Suprapubic skin (tissue), 4 donors: ENCODE data around the gene PLBD1.

Experiments used
- EP300 ChIP-seq: sonication (generic); formaldehyde crosslinking; IDR thresholded peaks from one replicate; pipeline ENCODE4 v1.6.1; 2017; ENCODE audit warnings: antibody characterized with exemption
- POLR2A ChIP-seq, 2 donors: fragments of 450-650 bp; IDR thresholded peaks; one replicate each; pipeline ENCODE4 v1.6.1; 2017; ENCODE audit warnings: antibody characterized with exemption in 2 of 2, mild to moderate bottlenecking in 2 of 2, moderate library complexity in 2 of 2
- POLR2AphosphoS5 ChIP-seq, 3 donors: sonication (generic); formaldehyde crosslinking; IDR thresholded peaks; one replicate each; pipeline ENCODE4 v1.6.1; 2017; ENCODE audit warnings: antibody characterized with exemption in 3 of 3
- TF ChIP-seq, protein P1 (sequence below), 2 donors: fragments of 200-600 bp in 1 of 2; fragments of 450-650 bp in 1 of 2; sonication (generic) in 1 of 2; IDR thresholded peaks; one replicate each; pipeline ENCODE4 v1.5.1; 2016 to 2019; ENCODE audit warnings: antibody characterized with exemption in 2 of 2, mild to moderate bottlenecking in 1 of 2, moderate library complexity in 1 of 2

DNA sequence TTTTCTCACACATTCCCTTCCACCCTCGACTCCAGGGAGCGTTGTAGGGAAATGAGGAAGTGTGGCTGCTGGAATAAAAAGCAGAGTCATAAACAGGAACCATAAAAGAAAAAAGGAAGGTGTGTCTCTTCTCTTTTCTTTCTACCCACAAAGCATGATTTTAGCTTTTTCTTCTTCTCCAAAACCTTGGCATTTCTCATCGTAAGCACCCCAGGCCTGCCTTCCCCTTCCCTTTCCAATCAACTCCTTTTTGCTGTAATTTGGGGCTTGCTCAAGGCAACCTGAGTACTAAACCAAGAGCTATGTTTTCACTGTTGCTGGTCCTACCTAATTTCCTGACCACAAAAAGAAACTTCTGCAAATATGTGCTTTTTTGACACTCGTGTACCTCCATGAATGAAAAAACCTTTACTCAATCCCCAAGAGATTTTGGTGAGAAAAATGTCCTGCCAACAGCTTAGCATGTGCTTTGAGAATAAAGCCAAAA is 9.2 kb downstream of the PLBD1 start:
- TF ChIP-seq, protein P1, sequence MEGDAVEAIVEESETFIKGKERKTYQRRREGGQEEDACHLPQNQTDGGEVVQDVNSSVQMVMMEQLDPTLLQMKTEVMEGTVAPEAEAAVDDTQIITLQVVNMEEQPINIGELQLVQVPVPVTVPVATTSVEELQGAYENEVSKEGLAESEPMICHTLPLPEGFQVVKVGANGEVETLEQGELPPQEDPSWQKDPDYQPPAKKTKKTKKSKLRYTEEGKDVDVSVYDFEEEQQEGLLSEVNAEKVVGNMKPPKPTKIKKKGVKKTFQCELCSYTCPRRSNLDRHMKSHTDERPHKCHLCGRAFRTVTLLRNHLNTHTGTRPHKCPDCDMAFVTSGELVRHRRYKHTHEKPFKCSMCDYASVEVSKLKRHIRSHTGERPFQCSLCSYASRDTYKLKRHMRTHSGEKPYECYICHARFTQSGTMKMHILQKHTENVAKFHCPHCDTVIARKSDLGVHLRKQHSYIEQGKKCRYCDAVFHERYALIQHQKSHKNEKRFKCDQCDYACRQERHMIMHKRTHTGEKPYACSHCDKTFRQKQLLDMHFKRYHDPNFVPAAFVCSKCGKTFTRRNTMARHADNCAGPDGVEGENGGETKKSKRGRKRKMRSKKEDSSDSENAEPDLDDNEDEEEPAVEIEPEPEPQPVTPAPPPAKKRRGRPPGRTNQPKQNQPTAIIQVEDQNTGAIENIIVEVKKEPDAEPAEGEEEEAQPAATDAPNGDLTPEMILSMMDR (IDR thresholded peaks at IDR 0.05), result no peak
- no peak for TF ChIP-seq POLR2AphosphoS5 (IDR thresholded peaks at IDR 0.05)
- TF ChIP-seq POLR2A (IDR thresholded peaks at IDR 0.05), result no peak
- no peak for TF ChIP-seq EP300
